HG02973 (cell line): Measurements from ENCODE around the gene LDB2.

ENCODE experiments used
- ATAC-seq: cut with Tn5 transposase; IDR thresholded peaks from one replicate; pipeline ENCODE4 v1.9.1; 2021; ENCODE audit warnings: moderate library complexity; ENCODE audit not compliant: unreplicated experiment

Gene LDB2

GRCh38 chr4:16692961-16693506, 205.4 kb downstream of the LDB2 start:
- ATAC-seq: no peak

GRCh38 chr4:16692524-16692923, 205.9 kb downstream of the LDB2 start:
- no peak for ATAC-seq

- ATAC-seq: no peak
These were observed 206.4 kb downstream of the LDB2 start for GRCh38 chr4:16692046-16692445.

GRCh38 chr4:16691450-16691849, 207.0 kb downstream of the LDB2 start:
- no peak for ATAC-seq

GRCh38 chr4:16687845-16688244, 210.6 kb downstream of the LDB2 start:
- no peak for ATAC-seq

- ATAC-seq: no peak
These were observed 211.4 kb downstream of the LDB2 start for GRCh38 chr4:16687011-16687410.

- ATAC-seq: no peak
These were observed 212.2 kb downstream of the LDB2 start for GRCh38 chr4:16686195-16686594.

- ATAC-seq: no peak
These were observed 212.9 kb downstream of the LDB2 start for GRCh38 chr4:16685536-16685935.

GRCh38 chr4:16684935-16685334, 213.5 kb downstream of the LDB2 start:
- no peak for ATAC-seq

- ATAC-seq: no peak
These were observed 214.3 kb downstream of the LDB2 start for GRCh38 chr4:16684097-16684496.

GRCh38 chr4:16682975-16683374, 215.5 kb downstream of the LDB2 start:
- ATAC-seq: no peak

- no peak for ATAC-seq
These were observed 221.2 kb downstream of the LDB2 start for GRCh38 chr4:16677001-16677944.

- ATAC-seq: no peak
These were observed 222.1 kb downstream of the LDB2 start for GRCh38 chr4:16676230-16676770.

GRCh38 chr4:16674082-16674481, 224.4 kb downstream of the LDB2 start:
- ATAC-seq: no peak

- ATAC-seq: no peak
These were observed 226.0 kb downstream of the LDB2 start for GRCh38 chr4:16672421-16672820.

- ATAC-seq: no peak
These were observed 226.7 kb downstream of the LDB2 start for GRCh38 chr4:16671741-16672140.

- no peak for ATAC-seq
These were observed 227.7 kb downstream of the LDB2 start for GRCh38 chr4:16670727-16671126.

GRCh38 chr4:16669036-16669435, 229.4 kb downstream of the LDB2 start:
- no peak for ATAC-seq

GRCh38 chr4:16668488-16668887, 230.0 kb downstream of the LDB2 start:
- no peak for ATAC-seq

- ATAC-seq: no peak
These were observed 231.0 kb downstream of the LDB2 start for GRCh38 chr4:16667464-16667863.

- ATAC-seq: no peak
These were observed 232.4 kb downstream of the LDB2 start for GRCh38 chr4:16665942-16666551.

GRCh38 chr4:16663732-16664131, 234.7 kb downstream of the LDB2 start:
- no peak for ATAC-seq
